HG02938 (cell line): Measurements from ENCODE around the gene EIF2S1.
"Not testable (repeated sequence)": the region's sequence is repeated elsewhere in the genome, so short reads cannot be mapped to it uniquely, and the experiment has no call there.

Source experiments
- ATAC-seq: cut with Tn5 transposase; IDR thresholded peaks from one replicate; pipeline ENCODE4 v1.9.1; 2021; ENCODE audit warnings: mild to moderate bottlenecking, moderate library complexity; ENCODE audit not compliant: unreplicated experiment

Gene EIF2S1

DNA sequence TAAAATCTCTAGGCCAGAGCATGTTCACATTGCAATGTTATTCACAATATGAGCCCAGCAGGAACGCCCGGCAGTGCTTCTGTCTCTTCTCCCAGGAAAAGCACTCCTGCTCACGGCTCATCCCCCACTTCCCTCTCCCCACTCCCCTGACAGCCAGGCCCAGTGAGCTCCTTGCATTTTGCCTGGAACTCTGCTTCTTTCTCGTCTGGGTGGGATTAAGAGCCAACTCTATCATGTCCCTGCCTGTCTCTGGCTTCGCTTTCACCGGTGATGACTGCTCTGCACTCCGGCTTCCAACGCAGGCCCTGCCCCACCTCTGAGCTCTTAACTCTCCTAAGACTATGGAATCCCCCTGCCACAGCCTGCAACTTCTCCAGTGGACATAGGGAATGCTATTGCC lies 49.3 kb downstream of the EIF2S1 start:
- no peak for ATAC-seq

- ATAC-seq, result no peak
These were observed 50.2 kb downstream of the EIF2S1 start for GRCh38 chr14:67410313-67410712.

DNA sequence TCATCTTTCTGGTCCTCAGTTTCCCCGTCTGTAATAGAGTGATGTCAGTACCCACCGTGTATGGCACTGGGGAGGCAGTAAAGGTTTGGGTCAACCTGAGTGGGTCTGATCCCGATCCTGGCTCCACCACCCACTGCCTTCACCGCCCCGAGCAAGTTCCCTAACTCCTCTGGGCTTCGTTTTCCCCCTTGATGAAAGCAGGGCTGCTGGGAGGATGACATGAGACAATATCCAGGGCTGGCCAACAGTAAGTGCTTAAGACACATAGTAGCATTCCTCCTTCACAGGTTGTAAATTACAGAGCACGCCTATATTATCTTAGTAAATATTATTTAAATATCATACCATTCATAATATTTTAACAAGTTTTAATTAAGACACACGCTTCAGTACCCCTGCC lies 51.2 kb downstream of the EIF2S1 start:
- ATAC-seq, result no peak

GRCh38 chr14:67411820-67412421 lies 51.8 kb downstream of the EIF2S1 start, which contains the start of gene PLEK2:
TSS of gene PLEK2 (minus strand) at chr14:67412165. CDS start at chr14:67412059, 106 bp downstream.
- no peak for ATAC-seq

- ATAC-seq, result no peak
These were observed 54.0 kb downstream of the EIF2S1 start for GRCh38 chr14:67413806-67414769.

- ATAC-seq, result not testable (repeated sequence)
These were observed 55.5 kb downstream of the EIF2S1 start for GRCh38 chr14:67415610-67416009.

- ATAC-seq, result no peak
These were observed 56.0 kb downstream of the EIF2S1 start for GRCh38 chr14:67416085-67416484.

GRCh38 chr14:67416810-67417209 lies 56.7 kb downstream of the EIF2S1 start:
- ATAC-seq, result no peak

DNA sequence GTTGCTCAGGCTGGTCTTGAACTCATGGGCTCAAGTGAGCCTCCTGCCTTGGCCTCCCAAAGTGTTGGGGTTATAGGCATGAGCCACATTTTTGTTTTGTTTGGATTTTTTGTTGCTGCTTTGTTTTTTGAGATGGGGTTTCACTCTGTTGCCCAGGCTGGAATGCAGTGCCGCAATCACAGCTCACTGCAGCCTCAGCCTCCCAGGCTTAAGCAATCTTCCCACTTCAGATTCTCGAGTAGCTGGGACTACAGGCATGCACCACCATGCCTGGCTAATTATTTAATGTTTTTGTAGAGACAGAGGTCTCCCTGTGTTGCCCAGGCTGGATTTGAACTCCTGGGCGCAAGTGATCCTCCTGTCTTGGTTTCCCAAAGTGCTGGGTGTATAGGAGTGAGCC lies 57.5 kb downstream of the EIF2S1 start:
- no peak for ATAC-seq

GRCh38 chr14:67418401-67419191 lies 58.5 kb downstream of the EIF2S1 start:
- no peak for ATAC-seq

DNA sequence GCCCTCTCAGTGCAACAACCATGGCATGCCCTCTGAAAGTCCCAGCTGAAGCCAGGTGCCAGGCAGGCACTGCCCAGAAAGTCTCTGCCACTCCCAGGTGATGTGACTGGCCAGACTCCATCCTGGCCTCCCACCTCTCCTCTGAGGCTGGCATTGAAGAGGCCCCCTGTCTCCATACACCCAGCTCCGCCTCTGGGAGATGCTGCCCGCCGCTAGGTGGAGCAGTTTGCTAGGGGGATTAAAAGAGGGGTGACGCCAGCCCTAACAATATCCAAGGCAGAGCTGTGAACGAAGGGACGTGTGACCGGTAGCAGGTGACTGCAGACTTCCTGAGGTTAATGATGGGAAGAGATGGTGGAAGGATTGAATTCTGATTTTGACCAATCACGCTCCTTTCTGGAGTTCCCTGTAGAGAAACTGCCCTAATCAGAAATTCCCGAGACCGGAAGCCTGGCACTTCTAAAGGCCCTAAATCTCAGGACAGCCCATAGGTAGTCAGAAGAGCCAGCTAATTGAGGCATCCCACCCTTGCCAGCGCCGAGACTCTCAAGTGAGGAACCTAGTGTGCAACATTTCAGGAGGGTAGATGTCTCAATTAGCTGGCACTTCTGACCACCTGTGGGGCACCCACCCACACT lies 60.1 kb downstream of the EIF2S1 start:
- no peak for ATAC-seq

- ATAC-seq, result no peak
These were observed 61.5 kb downstream of the EIF2S1 start for GRCh38 chr14:67421356-67422224.

- ATAC-seq, result no peak
These were observed 63.3 kb downstream of the EIF2S1 start for GRCh38 chr14:67423424-67423823.

DNA sequence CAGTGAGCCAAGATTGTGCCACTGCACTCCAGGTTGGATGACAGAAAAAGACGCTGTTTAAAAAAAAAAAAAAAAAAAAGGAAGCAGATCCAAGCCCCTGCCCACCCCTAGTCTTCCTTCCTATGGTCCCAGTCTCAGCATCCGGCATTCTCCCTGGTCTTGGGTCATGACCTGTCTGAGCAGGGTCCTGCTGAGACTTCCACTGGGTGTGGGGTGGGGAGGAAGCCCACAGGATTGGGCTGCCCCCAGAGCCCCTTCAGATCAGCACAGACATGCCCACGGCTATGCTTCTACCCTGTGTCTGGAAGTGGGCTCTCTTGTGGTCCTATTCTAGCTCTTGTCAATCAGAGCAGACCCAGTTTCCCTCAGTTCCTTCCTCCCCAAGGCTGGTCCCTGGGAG lies 64.4 kb downstream of the EIF2S1 start:
- ATAC-seq, result no peak

GRCh38 chr14:67425608-67426007 lies 65.5 kb downstream of the EIF2S1 start:
- no peak for ATAC-seq

DNA sequence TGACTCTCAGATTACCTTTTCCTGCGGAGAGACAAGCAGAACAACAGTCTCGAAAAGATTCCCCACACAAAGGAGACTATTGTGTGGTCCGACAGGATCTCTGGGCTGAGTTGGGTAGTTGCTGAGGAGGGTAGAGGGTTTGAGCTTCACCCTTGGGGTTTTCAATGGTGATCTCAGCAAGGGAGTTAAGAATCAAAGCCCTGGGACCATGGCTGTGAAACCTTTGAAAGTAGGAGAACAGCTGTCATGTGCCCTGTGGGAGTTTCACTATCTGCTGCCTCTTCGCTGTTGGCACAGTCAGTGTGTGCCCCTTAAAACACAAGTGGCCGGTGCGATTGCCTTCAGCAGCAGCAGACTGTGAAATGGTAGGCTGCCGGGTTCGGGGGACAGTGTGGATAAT lies 66.0 kb downstream of the EIF2S1 start:
- no peak for ATAC-seq

- no peak for ATAC-seq
These were observed 67.0 kb downstream of the EIF2S1 start for GRCh38 chr14:67426983-67427606.

- ATAC-seq, result no peak
These were observed 68.4 kb downstream of the EIF2S1 start for GRCh38 chr14:67428501-67429031.

DNA sequence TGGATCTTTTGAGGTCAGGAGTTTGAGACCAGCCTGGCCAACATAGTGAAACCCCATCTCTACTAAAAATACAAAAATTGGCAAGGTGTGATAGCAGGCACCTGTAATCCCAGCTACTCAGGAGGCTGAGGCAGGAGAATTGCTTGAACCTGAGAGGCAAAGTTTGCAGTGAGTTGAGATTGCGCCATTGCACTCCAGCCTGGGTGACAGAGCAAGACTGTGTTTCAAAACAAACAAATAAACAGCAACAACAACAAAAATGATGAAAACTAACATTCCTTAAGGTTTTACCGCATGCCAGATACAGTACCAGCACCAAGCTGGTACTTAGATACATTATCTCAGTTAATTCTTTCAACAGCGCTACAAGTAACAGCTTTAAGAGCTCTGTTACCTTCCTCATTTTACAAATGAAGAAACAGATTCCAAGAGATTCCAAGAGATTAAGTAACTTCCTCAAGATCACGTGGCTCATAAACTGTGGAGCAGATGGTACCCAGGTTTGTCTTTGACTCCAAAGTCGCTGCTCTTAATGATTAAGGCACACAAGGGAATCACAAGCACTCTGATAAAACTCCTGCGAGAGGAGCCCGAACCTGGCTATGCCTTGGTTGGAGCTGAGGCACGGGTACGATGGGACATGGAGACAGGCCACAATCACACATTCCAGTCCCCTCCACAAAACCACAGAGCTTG lies 69.5 kb downstream of the EIF2S1 start:
- no peak for ATAC-seq
